NB4 (cell line): Measurements from ENCODE around the gene TMEM41B.
"Not testable (repeated sequence)": the region's sequence is repeated elsewhere in the genome, so short reads cannot be mapped to it uniquely, and the experiment has no call there.

Experiments
- MYC ChIP-seq: IDR thresholded peaks from 2 replicates; pipeline ENCODE4 v1.6.1; 2011; ENCODE audit warnings: low read depth, low read length
- POLR2A ChIP-seq: IDR thresholded peaks from 2 replicates; pipeline ENCODE4 v1.6.1; 2011; ENCODE audit warnings: mild to moderate bottlenecking; ENCODE audit not compliant: insufficient read length; ENCODE audit errors: extremely low read depth
- TF ChIP-seq, protein P1 (sequence below): IDR thresholded peaks from one replicate; pipeline ENCODE4 v1.5.1; 2012; ENCODE audit warnings: low read depth, low read length
- TF ChIP-seq, protein P2 (sequence below): IDR thresholded peaks from 2 replicates; pipeline ENCODE4 v1.6.1; 2011; ENCODE audit warnings: low read depth, low read length

DNA sequence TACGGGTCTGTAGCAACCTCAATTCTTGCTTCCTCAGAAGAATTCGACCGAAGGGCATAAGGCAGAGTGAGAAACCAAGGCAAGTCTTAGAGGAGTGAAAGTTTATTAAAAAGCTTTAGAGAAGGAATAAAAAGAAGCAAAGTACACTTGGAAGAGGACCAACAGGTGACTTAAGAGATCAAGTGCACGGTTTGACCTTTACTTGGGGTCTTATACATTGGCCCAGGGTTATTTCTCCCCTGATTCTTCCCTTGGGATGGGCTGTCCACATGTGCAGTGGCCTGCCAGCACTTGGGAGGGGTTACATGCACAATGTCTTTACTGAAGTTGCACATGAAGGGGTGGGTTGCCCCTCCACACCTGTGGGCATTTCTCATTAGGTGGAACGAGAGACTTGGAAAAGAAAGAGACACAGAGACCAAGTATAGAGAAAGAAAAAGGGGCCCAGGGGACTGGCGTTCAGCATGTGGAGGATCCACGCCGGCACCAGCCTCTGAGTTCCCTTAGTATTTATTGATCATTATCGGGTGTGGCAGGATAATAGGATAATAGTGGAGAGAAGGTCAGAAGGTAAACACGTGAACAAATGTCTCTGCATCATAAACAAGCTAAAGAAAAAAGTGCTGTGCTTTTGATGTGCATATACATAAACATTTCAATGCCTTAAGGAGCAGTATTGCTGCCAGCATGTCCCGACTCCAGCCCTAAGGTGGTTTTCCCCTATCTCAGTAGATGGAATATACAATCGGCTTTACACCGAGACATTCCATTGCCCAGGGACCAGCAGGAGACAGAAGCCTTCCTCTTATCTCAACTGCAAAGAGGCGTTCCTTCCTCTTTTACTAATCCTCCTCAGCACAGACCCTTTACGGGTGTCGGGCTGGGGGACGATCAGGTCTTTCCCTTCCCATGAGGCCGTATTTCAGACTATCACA, 4.3 kb upstream of the TMEM41B start:
- TF ChIP-seq MYC, POLR2A: not testable (repeated sequence)
- TF ChIP-seq, protein P1, sequence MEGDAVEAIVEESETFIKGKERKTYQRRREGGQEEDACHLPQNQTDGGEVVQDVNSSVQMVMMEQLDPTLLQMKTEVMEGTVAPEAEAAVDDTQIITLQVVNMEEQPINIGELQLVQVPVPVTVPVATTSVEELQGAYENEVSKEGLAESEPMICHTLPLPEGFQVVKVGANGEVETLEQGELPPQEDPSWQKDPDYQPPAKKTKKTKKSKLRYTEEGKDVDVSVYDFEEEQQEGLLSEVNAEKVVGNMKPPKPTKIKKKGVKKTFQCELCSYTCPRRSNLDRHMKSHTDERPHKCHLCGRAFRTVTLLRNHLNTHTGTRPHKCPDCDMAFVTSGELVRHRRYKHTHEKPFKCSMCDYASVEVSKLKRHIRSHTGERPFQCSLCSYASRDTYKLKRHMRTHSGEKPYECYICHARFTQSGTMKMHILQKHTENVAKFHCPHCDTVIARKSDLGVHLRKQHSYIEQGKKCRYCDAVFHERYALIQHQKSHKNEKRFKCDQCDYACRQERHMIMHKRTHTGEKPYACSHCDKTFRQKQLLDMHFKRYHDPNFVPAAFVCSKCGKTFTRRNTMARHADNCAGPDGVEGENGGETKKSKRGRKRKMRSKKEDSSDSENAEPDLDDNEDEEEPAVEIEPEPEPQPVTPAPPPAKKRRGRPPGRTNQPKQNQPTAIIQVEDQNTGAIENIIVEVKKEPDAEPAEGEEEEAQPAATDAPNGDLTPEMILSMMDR = not testable (repeated sequence)
- TF ChIP-seq, protein P2, sequence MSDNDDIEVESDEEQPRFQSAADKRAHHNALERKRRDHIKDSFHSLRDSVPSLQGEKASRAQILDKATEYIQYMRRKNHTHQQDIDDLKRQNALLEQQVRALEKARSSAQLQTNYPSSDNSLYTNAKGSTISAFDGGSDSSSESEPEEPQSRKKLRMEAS = not testable (repeated sequence)
